Amniotic epithelial cell (primary cell): ENCODE data around the gene MYADML2.
"Not testable (repeated sequence)": the region's sequence is repeated elsewhere in the genome, so short reads cannot be mapped to it uniquely, and the experiment has no call there.

Experiments
- DNase-seq: peaks from one replicate; pipeline ENCODE4 v3.0.0-alpha.2; 2010; ENCODE audit warnings: low read depth

MYADML2 gene

GRCh38 chr17:81947189-81947588, at the start of gene MYADML2:
Gene MYADML2 (minus strand): TSS chr17:81947233. CDS start chr17:81941741, 5,492 bp downstream.
- DNase-seq, result no peak

GRCh38 chr17:81996232-81996756, 49.3 kb upstream of the MYADML2 start:
- DNase-seq, result no peak

GRCh38 chr17:81995463-81996231, 48.6 kb upstream of the MYADML2 start:
- no peak for DNase-seq

GRCh38 chr17:81994593-81995462, 47.8 kb upstream of the MYADML2 start:
- DNase-seq, result no peak

- no peak for DNase-seq
Observed at GRCh38 chr17:81993729-81994592, 46.9 kb upstream of the MYADML2 start.

- no peak for DNase-seq
Observed at GRCh38 chr17:81992306-81993102, 45.5 kb upstream of the MYADML2 start.

GRCh38 chr17:81991684-81992305, 44.8 kb upstream of the MYADML2 start:
- DNase-seq, result peak; percentile 42

GRCh38 chr17:81990836-81991683, 44.0 kb upstream of the MYADML2 start:
- DNase-seq, result no peak

GRCh38 chr17:81987161-81987770, 40.2 kb upstream of the MYADML2 start:
- DNase-seq, result no peak

- no peak for DNase-seq
Observed at GRCh38 chr17:81986606-81987005, 39.6 kb upstream of the MYADML2 start.

GRCh38 chr17:81984773-81985410, 37.9 kb upstream of the MYADML2 start:
- DNase-seq, result no peak

- DNase-seq, result no peak
Observed at GRCh38 chr17:81983639-81984373, 36.8 kb upstream of the MYADML2 start.

- no peak for DNase-seq
Observed at GRCh38 chr17:81983011-81983638, 36.1 kb upstream of the MYADML2 start.

- not testable (repeated sequence) for DNase-seq
Observed at GRCh38 chr17:81981511-81981910, 34.5 kb upstream of the MYADML2 start.

- peak; percentile 69 for DNase-seq
Observed at GRCh38 chr17:81980707-81981343, 33.8 kb upstream of the MYADML2 start.

- DNase-seq, result no peak
Observed at GRCh38 chr17:81980122-81980521, 33.1 kb upstream of the MYADML2 start.
